ENCODE measurements around the gene RPL26.

DNA sequence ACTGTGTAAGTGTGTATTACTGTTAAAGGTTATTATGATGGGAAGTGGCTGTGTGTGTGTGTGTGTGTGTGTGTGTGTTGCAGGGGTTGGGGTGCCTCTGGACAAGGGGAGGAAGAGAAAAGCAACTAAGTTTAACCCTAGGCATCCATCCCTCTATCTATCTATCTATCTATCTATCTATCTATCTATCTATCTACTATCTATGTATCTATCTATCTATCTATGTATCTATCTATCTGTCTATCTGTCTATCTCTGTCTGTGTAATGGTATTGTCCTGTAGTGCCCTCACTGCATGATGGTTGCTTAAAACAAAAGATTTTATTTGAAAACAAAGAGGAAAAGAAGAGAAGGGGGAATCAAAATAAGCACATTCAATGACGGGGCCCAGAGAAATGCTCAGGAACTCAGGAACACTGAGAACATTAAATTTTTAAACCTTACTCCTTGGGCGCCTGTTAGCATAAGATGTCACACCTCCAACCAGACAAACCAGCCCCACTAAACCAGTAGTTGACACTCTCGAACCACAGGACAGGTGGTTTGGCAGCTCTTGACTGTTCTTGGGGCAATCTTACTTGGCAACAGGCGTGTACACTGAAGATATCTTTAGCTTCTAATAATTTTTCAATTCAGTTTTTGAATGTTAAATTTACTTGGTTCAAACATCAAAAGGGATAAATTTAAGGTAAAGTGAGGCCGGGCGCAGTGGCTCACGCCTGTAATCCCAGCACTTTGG lies 5.1 kb upstream of the RPL26 start:
- TF ChIP-seq, protein P1, sequence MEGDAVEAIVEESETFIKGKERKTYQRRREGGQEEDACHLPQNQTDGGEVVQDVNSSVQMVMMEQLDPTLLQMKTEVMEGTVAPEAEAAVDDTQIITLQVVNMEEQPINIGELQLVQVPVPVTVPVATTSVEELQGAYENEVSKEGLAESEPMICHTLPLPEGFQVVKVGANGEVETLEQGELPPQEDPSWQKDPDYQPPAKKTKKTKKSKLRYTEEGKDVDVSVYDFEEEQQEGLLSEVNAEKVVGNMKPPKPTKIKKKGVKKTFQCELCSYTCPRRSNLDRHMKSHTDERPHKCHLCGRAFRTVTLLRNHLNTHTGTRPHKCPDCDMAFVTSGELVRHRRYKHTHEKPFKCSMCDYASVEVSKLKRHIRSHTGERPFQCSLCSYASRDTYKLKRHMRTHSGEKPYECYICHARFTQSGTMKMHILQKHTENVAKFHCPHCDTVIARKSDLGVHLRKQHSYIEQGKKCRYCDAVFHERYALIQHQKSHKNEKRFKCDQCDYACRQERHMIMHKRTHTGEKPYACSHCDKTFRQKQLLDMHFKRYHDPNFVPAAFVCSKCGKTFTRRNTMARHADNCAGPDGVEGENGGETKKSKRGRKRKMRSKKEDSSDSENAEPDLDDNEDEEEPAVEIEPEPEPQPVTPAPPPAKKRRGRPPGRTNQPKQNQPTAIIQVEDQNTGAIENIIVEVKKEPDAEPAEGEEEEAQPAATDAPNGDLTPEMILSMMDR (IDR thresholded peaks at IDR 0.05; ENCODE audit: low read length), result no peak
- TF ChIP-seq EZH2phosphoT487 (IDR thresholded peaks at IDR 0.05; ENCODE audit: low read length) (no peak), EZH2 (optimal IDR thresholded peaks at IDR 0.05; ENCODE audit: low read depth, low read length) (no peak)
